GM12878 (cell line): ENCODE data around the gene IGSF11. TPM values are rescaled to one million over a fixed set of nuclear protein-coding genes. Genes with fewer than 3 reads are reported as not detected.
A peak's percentile ranks its signal among the peaks of the same experiment; 100 is the strongest.

Experiments used
- ATAC-seq: fragments of 200-7000 bp; cut with Tn5 transposase; 3 replicates; pipeline ENCODE4 v1.9.1; 2020; ENCODE audit warnings: mild to moderate bottlenecking, moderate library complexity
- BruUV-seq: library from RNA; stranded (reverse); fragments of 400-500 nt; replicated peaks from 2 replicates; lab custom pipeline; 2021; lab: Mats Ljungman, UMichigan
- CTCF ChIA-PET: fragments of 300-600 bp; sonication (Branson Sonifier 250); formaldehyde crosslinking; extraction: SDS; loops from one replicate; lab custom pipeline; 2021; ENCODE audit warnings: inconsistent platforms; lab: Yijun Ruan, JAX
- POLR2A ChIA-PET: fragments of 350-600 bp; formaldehyde crosslinking; extraction: SDS; loops from one replicate; lab custom pipeline; 2021; ENCODE audit warnings: inconsistent platforms; lab: Charles Lee
- RAD21 ChIA-PET: fragments of 300-600 bp; sonication (Branson Sonifier 250); formaldehyde crosslinking; loops from one replicate; lab custom pipeline; 2023; ENCODE audit warnings: antibody characterized with exemption; ENCODE audit not compliant: unreplicated experiment; lab: Charles Lee
- SMC1A ChIA-PET: fragments of 300-600 bp; sonication (Branson Sonifier 250); formaldehyde crosslinking; loops from one replicate; lab custom pipeline; 2023; ENCODE audit not compliant: unreplicated experiment, uncharacterized antibody; lab: Charles Lee
- DNase-seq: peaks from one replicate; pipeline ENCODE4 v3.0.0-alpha.2; 2011; ENCODE audit warnings: low read depth, low spot score
- FAIRE-seq: peaks from 3 replicates; lab custom pipeline; 2011; peaks lifted over from hg19 to GRCh38; lab: Jason Lieb, UNC
- H2AFZ ChIP-seq: 2 replicates; pipeline ENCODE4 v1.6.0; 2011; ENCODE audit warnings: low read depth, low read length, control low read depth; ENCODE audit not compliant: control insufficient read depth
- H3K27ac ChIP-seq: 2 replicates; pipeline ENCODE4 v1.5.1; 2011; ENCODE audit warnings: control low read depth; ENCODE audit not compliant: control insufficient read depth, insufficient read depth
- H3K27me3 ChIP-seq, 2 experiments: replicated peaks in 1 of 2; 2 replicates each; pipeline versions ENCODE4 v1.6.0 to v1.6.1; 2011; ENCODE audit warnings: low read length in 1 of 2; ENCODE audit not compliant: control insufficient read depth in 2 of 2, insufficient read depth in 2 of 2
- H3K36me3 ChIP-seq, 2 experiments: 2 replicates each; pipeline ENCODE4 v1.5.1; 2011; ENCODE audit warnings: low read length in 1 of 2; ENCODE audit not compliant: control insufficient read depth in 2 of 2, insufficient read depth in 2 of 2
- H3K4me1 ChIP-seq: 2 replicates; pipeline ENCODE4 v1.6.1; 2011; ENCODE audit warnings: mild to moderate bottlenecking, low read length, moderate library complexity, mixed read lengths; ENCODE audit not compliant: control insufficient read depth, insufficient read depth
- H3K4me2 ChIP-seq: 2 replicates; pipeline ENCODE4 v1.6.0; 2011; ENCODE audit warnings: control low read depth; ENCODE audit not compliant: control insufficient read depth, insufficient read depth
- H3K4me3 ChIP-seq: fragments of 200-600 bp; sonication (generic); 2 replicates; pipeline ENCODE4 v1.5.1; 2016
- H3K79me2 ChIP-seq: 2 replicates; pipeline ENCODE4 v1.6.0; 2011; ENCODE audit warnings: low read length; ENCODE audit not compliant: control insufficient read depth, insufficient read depth
- H3K9ac ChIP-seq: 2 replicates; pipeline ENCODE4 v1.8.0; 2011; ENCODE audit warnings: low read length, control low read depth, mixed read lengths; ENCODE audit not compliant: control insufficient read depth, insufficient read depth
- H3K9me3 ChIP-seq: replicated peaks from 3 replicates; pipeline ENCODE4 v1.5.1; 2011; ENCODE audit warnings: mild to moderate bottlenecking, low read length; ENCODE audit not compliant: control insufficient read depth, insufficient read depth
- H4K20me1 ChIP-seq: 2 replicates; pipeline ENCODE4 v1.6.0; 2011; ENCODE audit not compliant: control insufficient read depth, insufficient read depth
- ATF7 ChIP-seq: fragments of 450-650 bp; IDR thresholded peaks from 2 replicates; pipeline ENCODE4 v1.6.1; 2016; ENCODE audit warnings: low read depth, mild to moderate bottlenecking
- CTCF ChIP-seq, 3 experiments: IDR thresholded peaks in 2 of 3; conservative IDR thresholded peaks in 1 of 3; 2 replicates each; pipeline ENCODE4 v1.5.1; 2011; ENCODE audit warnings: low read depth in 3 of 3, low read length in 3 of 3, mild to moderate bottlenecking in 3 of 3, control low read depth in 2 of 3, moderate library complexity in 2 of 3, inconsistent platforms in 1 of 3, mixed read lengths in 1 of 3; ENCODE audit not compliant: control insufficient read depth in 2 of 3, insufficient read depth in 1 of 3; ENCODE audit errors: extremely low read depth in 1 of 3
- EZH2 ChIP-seq: IDR thresholded peaks from 2 replicates; pipeline ENCODE4 v1.6.1; 2012; ENCODE audit warnings: low read depth, mild to moderate bottlenecking, control low read depth, inconsistent platforms, low read length, borderline replicate concordance; ENCODE audit not compliant: control insufficient read depth
- MYB ChIP-seq: fragments of 150-350 bp; IDR thresholded peaks from 2 replicates; pipeline ENCODE4 v1.6.1; 2014; ENCODE audit warnings: mild to moderate bottlenecking, low read depth, low read length, borderline replicate concordance
- PML ChIP-seq: IDR thresholded peaks from 2 replicates; pipeline ENCODE4 v1.6.1; 2012; ENCODE audit warnings: low read length, inconsistent platforms
- RAD21 ChIP-seq: IDR thresholded peaks from 2 replicates; pipeline ENCODE4 v1.6.1; 2011; ENCODE audit warnings: mild to moderate bottlenecking, low read depth, low read length, moderate library complexity; ENCODE audit not compliant: insufficient read depth
- RB1 ChIP-seq: fragments of 450-650 bp; formaldehyde crosslinking; IDR thresholded peaks from 2 replicates; pipeline ENCODE4 v1.6.1; 2017; ENCODE audit warnings: mild to moderate bottlenecking, borderline replicate concordance
- RELA ChIP-seq: fragments of 450-650 bp; IDR thresholded peaks from 2 replicates; pipeline ENCODE4 v1.8.0; 2014; ENCODE audit warnings: borderline replicate concordance; ENCODE audit not compliant: partially characterized antibody
- RELB ChIP-seq: fragments of 450-650 bp; IDR thresholded peaks from 2 replicates; pipeline ENCODE4 v1.6.1; 2017; ENCODE audit warnings: low read depth, mild to moderate bottlenecking, moderate library complexity
- SMAD1 ChIP-seq: fragments of 450-650 bp; IDR thresholded peaks from 2 replicates; pipeline ENCODE4 v1.6.1; 2018; ENCODE audit warnings: mild to moderate bottlenecking, low read depth; ENCODE audit not compliant: partially characterized antibody
- SMC3 ChIP-seq: IDR thresholded peaks from 2 replicates; pipeline ENCODE4 v1.6.1; 2011; ENCODE audit warnings: low read length, improper control_type of control experiment, borderline replicate concordance
- YY1 ChIP-seq: IDR thresholded peaks from 2 replicates; pipeline ENCODE4 v1.6.1; 2011; ENCODE audit warnings: low read depth, mild to moderate bottlenecking, low read length
- WGBS: methylation state at CpG from one replicate; pipeline ENCODE4 v1.1.6; 2016; ENCODE audit warnings: low lambda C conversion rate; ENCODE audit not compliant: insufficient replicate concordance, insufficient coverage; ENCODE audit errors: missing lambda C conversion rate; 5-methylcytosine and 5-hydroxymethylcytosine counted together
- in situ Hi-C: fragments of 300-500 bp; cut with MboI; formaldehyde crosslinking; loops from 9 replicates; pipeline ENCODE4 v1.14.3; 2018; ENCODE audit warnings: mixed read lengths
- intact Hi-C: fragments of 100-400 bp; cut with micrococcal nuclease; formaldehyde crosslinking; loops from one replicate; pipeline ENCODE4 v1.14.2; 2022; ENCODE audit not compliant: unreplicated experiment
- polyA plus RNA-seq, 11 experiments: library from polyadenylated mRNA; depleted of rRNA in 4 of 11; unstranded in 6 of 11; stranded (reverse) in 5 of 11; fragments of >200 nt; fragmentation: Nextera tagmentation in 4 of 11; fragmentation: Illumina TruSeq in 1 of 11; extraction: Ambion mirVana in 4 of 11; extraction: Trizol in 1 of 11; gene quantifications; 1 replicate in 1 of 11; 2 replicates in 10 of 11; pipeline versions ENCODE4 v1.2.1 to v1.2.3, GENCODE V29; 2011 to 2016; ENCODE audit warnings: inconsistent platforms in 2 of 11, missing spikeins in 2 of 11, low read depth in 1 of 11
- total RNA-seq, 4 experiments: library from RNA; depleted of rRNA in 3 of 4; stranded (reverse); fragments of >200 nt in 3 of 4; fragmentation: Illumina TruSeq in 1 of 4; extraction: Trizol in 1 of 4; gene quantifications; 2 replicates each; pipeline versions ENCODE4 v1.2.1 to v1.2.3, GENCODE V29; 2013 to 2021

IGSF11 gene
- total and polyA plus RNA-seq, 10 of the 15 experiments (the other 5 are each of a cell fraction or from before 2014, with no cell fraction given): 0.03 TPM; not detected in 9

- Histone ChIP-seq H2AFZ (no peak overlapping the region), H3K79me2 (no peaks in the 10 kb centered on the region), H3K36me3 (no peaks in the 10 kb centered on the region), H3K4me3 (no peak overlapping the region), H3K4me1 (no peaks in the 10 kb centered on the region), H3K9me3 (no peaks in the 10 kb centered on the region), H3K27ac (no peak overlapping the region), H3K4me2 (no peak overlapping the region)
- no peak for FAIRE-seq
- WGBS: 27% methylated on average over 3 of the region's 3 CpGs
- ChIA-PET RAD21 (interaction anchor here (0.6 kb wide), 1 partner anchor 211 kb away, joined by 4 read pairs; no protein-coding TSS in a partner anchor), POLR2A (no interaction called here)
- TF ChIP-seq ATF7 (peak; percentile 86), PML (no peak)
- TF ChIP-seq, all 136 proteins: peak for 1
- BruUV-seq: no TSS peak
- CTCF ChIA-PET: interaction anchor here (0.5 to 7.0 kb wide), 3 partner anchors 354 to 795 kb away, joined by 4 to 110 read pairs (median 92); partner anchors contain the start of gene B4GALT4
- in situ Hi-C loops (loop anchor here (10.0 kb wide), 1 partner anchor 348 kb away; no protein-coding TSS in a partner anchor), intact Hi-C loops (no loop called here)
- Histone ChIP-seq H4K20me1 (no peaks in the 10 kb centered on the region), H3K9ac (no peak overlapping the region), H3K27me3 (no peaks in the 10 kb centered on the region)
- DNase-seq (no peak), ATAC-seq (no peak; the same call in 2 of the 3 replicates)
- SMC1A ChIA-PET: no interaction called here
Measured at GRCh38 chr3:118886708-118887107, 147.9 kb downstream of the IGSF11 start.

GRCh38 chr3:118884748-118885206 lies 149.9 kb downstream of the IGSF11 start:
- no peaks in the 10 kb centered on the region for H4K20me1 ChIP-seq
- FAIRE-seq (peak; percentile 27), DNase-seq (no peak), ATAC-seq (peak; percentile 92)
- intact Hi-C loops (loop anchor here (1.0 to 2.0 kb wide), 3 partner anchors 150 to 797 kb away; partner anchors contain the start of genes B4GALT4 and IGSF11), in situ Hi-C loops (loop anchor here (5.0 to 10.0 kb wide), 4 partner anchors 153 to 803 kb away; no protein-coding TSS in a partner anchor)
- RAD21 ChIA-PET: interaction anchor here (0.5 to 5.4 kb wide), 19 partner anchors 8 to 1533 kb away, joined by 3 to 84 read pairs (median 5); partner anchors contain the start of genes B4GALT4 and IGSF11
- H3K27me3 ChIP-seq: no peaks in the 10 kb centered on the region
- CTCF ChIA-PET: interaction anchor here (0.5 to 7.3 kb wide), 41 partner anchors 8 to 811 kb away, joined by 3 to 221 read pairs (median 5); partner anchors contain the start of genes B4GALT4 and IGSF11
- no peak overlapping the region for H3K9ac ChIP-seq
- H3K27ac ChIP-seq: no peak overlapping the region
- H3K4me1 ChIP-seq: no peaks in the 10 kb centered on the region
- no peaks in the 10 kb centered on the region for H3K79me2 ChIP-seq
- 0% methylated on average over 3 of the region's 3 CpGs for WGBS
- H3K36me3 ChIP-seq: no peaks in the 10 kb centered on the region
- POLR2A ChIA-PET: no interaction called here
- no peak overlapping the region for H3K4me2 ChIP-seq
- BruUV-seq: no TSS peak
- H2AFZ ChIP-seq: no peak overlapping the region
- no peaks in the 10 kb centered on the region for H3K9me3 ChIP-seq
- SMC1A ChIA-PET: interaction anchor here (0.7 to 5.0 kb wide), 27 partner anchors 8 to 1532 kb away, joined by 3 to 88 read pairs (median 4); partner anchors contain the start of genes B4GALT4, IGSF11 and TEX55
- no peak overlapping the region for H3K4me3 ChIP-seq
- TF ChIP-seq RAD21 (peak; percentile 57), MYB (no peak), YY1 (0 out of 2 replicates have a peak, but pooled peaks have one; percentile 23), RELA (peak; percentile 10), RELB (no peak), CTCF (IDR thresholded peaks at IDR 0.05 in 2 of 3, conservative IDR thresholded peaks at IDR 0.05 in 1 of 3; ENCODE audit: control insufficient read depth in 2 of 3, extremely low read depth in 1 of 3, insufficient read depth in 1 of 3, low read depth in 3 of 3, low read length in 3 of 3) (peak; percentile 74 to 91 (median 88)), EZH2 (no peak), RB1 (no peak), SMC3 (peak; percentile 86), SMAD1 (no peak)
